GM12891 (cell line): ENCODE data around the gene ZMYM5.
"Not testable (repeated sequence)": the region's sequence is repeated elsewhere in the genome, so short reads cannot be mapped to it uniquely, and the experiment has no call there.

ENCODE experiments used
- DNase-seq: peaks from one replicate; pipeline ENCODE4 v3.0.0; 2011; ENCODE audit warnings: low spot score; ENCODE audit not compliant: insufficient read length
- FAIRE-seq: peaks from 2 replicates; lab custom pipeline; 2011; peaks lifted over from hg19 to GRCh38; lab: Jason Lieb, UNC
- PAX5 ChIP-seq: IDR thresholded peaks from 2 replicates; pipeline ENCODE4 v1.6.1; 2011; ENCODE audit warnings: low read length, moderate library complexity, mild to moderate bottlenecking; ENCODE audit not compliant: insufficient read depth, severe bottlenecking
- POLR2A ChIP-seq: IDR thresholded peaks from 2 replicates; pipeline ENCODE4 v1.6.1; 2011; ENCODE audit warnings: low read depth, low read length, control low read depth
- POLR2AphosphoS5 ChIP-seq: IDR thresholded peaks from 2 replicates; pipeline ENCODE4 v1.6.1; 2011; ENCODE audit warnings: low read depth, low read length, control low read depth
- POU2F2 ChIP-seq: IDR thresholded peaks from 2 replicates; pipeline ENCODE4 v1.6.1; 2011; ENCODE audit warnings: low read depth, mild to moderate bottlenecking, control low read depth, low read length, moderate library complexity
- SPI1 ChIP-seq: IDR thresholded peaks from 2 replicates; pipeline ENCODE4 v1.6.1; 2011; ENCODE audit warnings: low read depth, low read length, control low read depth
- TAF1 ChIP-seq: IDR thresholded peaks from 2 replicates; pipeline ENCODE4 v1.6.1; 2011; ENCODE audit warnings: low read depth, low read length, control low read depth

The ZMYM5 gene

GRCh38 chr13:19834704-19835103 is 28.7 kb downstream of the ZMYM5 start:
- DNase-seq, result no peak
- TF ChIP-seq SPI1 (no peak), PAX5 (no peak), POU2F2 (no peak), POLR2A (no peak), POLR2AphosphoS5 (no peak), TAF1 (no peak)
- FAIRE-seq, result no peak

- TF ChIP-seq POLR2AphosphoS5 (no peak), SPI1 (no peak), POU2F2 (no peak), POLR2A (no peak), PAX5 (no peak), TAF1 (no peak)
- FAIRE-seq (no peak), DNase-seq (no peak)
These were observed 40.8 kb downstream of the ZMYM5 start for GRCh38 chr13:19822673-19823072.

GRCh38 chr13:19818223-19818842 is 45.1 kb downstream of the ZMYM5 start:
- DNase-seq (no peak), FAIRE-seq (no peak)
- TF ChIP-seq SPI1, result no peak
- no peak for TF ChIP-seq POLR2AphosphoS5
- TF ChIP-seq POLR2A, result no peak
- TF ChIP-seq TAF1, result no peak
- TF ChIP-seq POU2F2, result no peak
- TF ChIP-seq PAX5, result no peak

GRCh38 chr13:19817510-19818158 is 45.8 kb downstream of the ZMYM5 start:
- no peak for TF ChIP-seq POLR2AphosphoS5
- no peak for TF ChIP-seq PAX5
- no peak for TF ChIP-seq TAF1
- TF ChIP-seq POLR2A, result no peak
- no peak for TF ChIP-seq POU2F2
- TF ChIP-seq SPI1, result no peak
- DNase-seq (no peak), FAIRE-seq (no peak)

- DNase-seq, result no peak
- no peak for TF ChIP-seq POLR2AphosphoS5
- TF ChIP-seq PAX5, result no peak
- TF ChIP-seq SPI1, result no peak
- TF ChIP-seq POU2F2, result no peak
- TF ChIP-seq TAF1, result no peak
- TF ChIP-seq POLR2A, result no peak
- no peak for FAIRE-seq
These were observed 46.3 kb downstream of the ZMYM5 start for GRCh38 chr13:19817106-19817505.

- not testable (repeated sequence) for FAIRE-seq, DNase-seq
These were observed 47.6 kb downstream of the ZMYM5 start for GRCh38 chr13:19815842-19816241.

- FAIRE-seq (no peak), DNase-seq (no peak)
- TF ChIP-seq TAF1 (no peak), SPI1 (no peak), POLR2AphosphoS5 (no peak), POU2F2 (no peak), POLR2A (no peak), PAX5 (no peak)
These were observed 52.2 kb downstream of the ZMYM5 start for GRCh38 chr13:19810996-19811881.

- no peak for FAIRE-seq
These were observed 53.3 kb downstream of the ZMYM5 start for GRCh38 chr13:19810151-19810550.

GRCh38 chr13:19805765-19806164 is 57.7 kb downstream of the ZMYM5 start:
- no peak for TF ChIP-seq PAX5
- no peak for DNase-seq
- no peak for FAIRE-seq

More at GRCh38 chr13:19810151-19810550, 53.3 kb downstream of the ZMYM5 start:
- DNase-seq, result no peak
- TF ChIP-seq PAX5, result no peak
- no peak for TF ChIP-seq POU2F2
- TF ChIP-seq POLR2AphosphoS5, result no peak
- TF ChIP-seq SPI1, result no peak
- no peak for TF ChIP-seq TAF1
- TF ChIP-seq POLR2A, result no peak

- TF ChIP-seq SPI1, result no peak
- no peak for TF ChIP-seq POLR2A
- no peak for TF ChIP-seq POLR2AphosphoS5
- TF ChIP-seq TAF1, result no peak
- no peak for TF ChIP-seq POU2F2
- TF ChIP-seq PAX5, result no peak
- FAIRE-seq (no peak), DNase-seq (no peak)
These were observed 67.5 kb downstream of the ZMYM5 start for GRCh38 chr13:19795956-19796355.
